Limb (tissue), 2 donors: ENCODE data around the gene SDHAF2.
"Not testable (repeated sequence)": the region's sequence is repeated elsewhere in the genome, so short reads cannot be mapped to it uniquely, and the experiment has no call there.

Experiments
- DNase-seq, 2 donors: peaks; one replicate each; pipeline ENCODE4 v3.0.0-alpha.2; 2016; ENCODE audit errors: extremely low spot score in 2 of 2

Gene SDHAF2

DNA sequence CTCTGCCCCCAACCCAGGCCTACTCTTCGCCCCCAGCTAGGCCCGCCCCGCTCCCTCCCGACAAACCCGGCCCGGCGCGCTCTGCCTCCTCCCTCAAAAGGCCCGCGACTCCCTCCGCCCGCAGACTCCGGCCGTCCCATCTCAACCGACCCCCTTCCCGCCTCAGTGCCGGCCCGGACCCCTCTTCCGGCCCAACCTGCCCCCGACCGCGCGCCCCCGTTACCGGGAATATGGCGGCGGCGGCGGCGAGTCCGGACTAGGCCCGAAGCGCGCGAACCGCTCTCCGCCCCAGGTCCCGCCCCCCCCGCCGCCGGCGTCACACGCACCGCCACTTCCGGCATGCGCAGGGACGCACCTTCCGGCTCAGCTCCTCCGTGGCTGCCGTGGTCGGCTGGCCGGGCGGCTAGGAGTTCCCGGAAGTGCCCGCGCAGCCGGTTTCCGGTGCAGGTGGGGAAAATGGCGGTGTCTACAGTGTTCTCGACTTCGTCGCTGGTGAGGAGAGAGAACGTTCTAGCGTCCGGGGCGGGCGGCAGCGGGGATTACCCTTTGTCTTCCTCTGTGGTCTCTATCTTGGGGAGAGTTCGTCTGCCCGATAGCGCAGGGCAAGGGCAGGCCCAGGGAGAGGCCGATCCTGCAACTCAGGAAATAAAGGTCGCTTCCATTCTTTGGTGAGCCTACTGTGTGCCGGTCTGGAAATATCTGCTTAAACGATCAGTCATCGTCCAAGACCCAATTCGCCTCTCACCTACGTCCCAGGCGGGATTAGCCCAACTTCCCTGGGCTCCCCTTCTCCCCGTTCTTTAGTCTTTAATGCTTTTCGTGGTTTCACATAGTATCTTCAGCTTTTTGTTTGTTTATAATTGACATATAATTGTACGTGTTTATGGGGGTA is at the start of gene SDHAF2, which contains the start of gene CPSF7:
Gene SDHAF2, plus strand, starts transcription at position 434 of the 892 bp plus-strand sequence. Its CDS starts 23 bp downstream, at position 457.
Gene CPSF7, minus strand, starts transcription at position 285 of the 892 bp plus-strand sequence. CDS start 740 bp downstream, outside the sequence.
- peak; percentile 94 to 99 for DNase-seq

DNA sequence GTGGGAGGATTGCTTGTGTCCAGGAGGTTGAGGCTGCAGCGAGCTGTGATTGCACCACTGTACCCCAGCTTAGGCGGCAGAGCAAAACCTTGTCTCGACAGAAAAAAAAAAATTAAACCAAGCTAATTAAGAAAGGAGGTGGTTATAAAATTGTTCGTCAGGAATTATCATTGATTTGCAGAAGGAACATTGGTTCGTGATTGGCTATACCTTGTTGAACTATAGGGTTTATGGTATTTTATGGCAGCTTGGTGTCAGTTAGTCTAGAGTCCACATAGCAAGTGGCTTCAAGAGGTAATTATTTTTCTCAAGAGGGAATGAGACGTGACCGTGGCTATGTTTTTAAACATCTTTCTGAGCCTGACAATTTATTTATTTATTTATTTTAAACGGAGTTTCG is 49.0 kb upstream of the SDHAF2 start:
- DNase-seq: no peak

DNA sequence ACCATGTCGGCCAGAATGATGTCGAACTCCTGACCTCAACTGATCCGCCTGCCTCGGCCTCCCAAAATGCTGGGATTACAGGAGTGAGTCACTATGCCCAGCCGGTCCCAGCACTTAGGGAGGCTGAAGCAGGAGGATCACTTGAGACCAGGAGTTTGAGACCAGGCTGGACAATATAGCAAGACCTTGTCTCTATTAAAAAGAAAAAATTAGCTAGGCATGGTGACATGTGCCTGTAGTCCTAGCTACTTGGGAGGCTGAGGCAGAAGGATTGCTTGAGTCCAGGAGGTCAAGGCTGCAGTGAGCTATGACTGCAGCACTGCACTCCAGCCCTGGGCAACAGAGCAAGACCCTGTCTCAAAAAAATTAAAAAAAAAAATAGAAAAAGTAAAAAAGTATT is 46.1 kb upstream of the SDHAF2 start:
- not testable (repeated sequence) for DNase-seq

DNA sequence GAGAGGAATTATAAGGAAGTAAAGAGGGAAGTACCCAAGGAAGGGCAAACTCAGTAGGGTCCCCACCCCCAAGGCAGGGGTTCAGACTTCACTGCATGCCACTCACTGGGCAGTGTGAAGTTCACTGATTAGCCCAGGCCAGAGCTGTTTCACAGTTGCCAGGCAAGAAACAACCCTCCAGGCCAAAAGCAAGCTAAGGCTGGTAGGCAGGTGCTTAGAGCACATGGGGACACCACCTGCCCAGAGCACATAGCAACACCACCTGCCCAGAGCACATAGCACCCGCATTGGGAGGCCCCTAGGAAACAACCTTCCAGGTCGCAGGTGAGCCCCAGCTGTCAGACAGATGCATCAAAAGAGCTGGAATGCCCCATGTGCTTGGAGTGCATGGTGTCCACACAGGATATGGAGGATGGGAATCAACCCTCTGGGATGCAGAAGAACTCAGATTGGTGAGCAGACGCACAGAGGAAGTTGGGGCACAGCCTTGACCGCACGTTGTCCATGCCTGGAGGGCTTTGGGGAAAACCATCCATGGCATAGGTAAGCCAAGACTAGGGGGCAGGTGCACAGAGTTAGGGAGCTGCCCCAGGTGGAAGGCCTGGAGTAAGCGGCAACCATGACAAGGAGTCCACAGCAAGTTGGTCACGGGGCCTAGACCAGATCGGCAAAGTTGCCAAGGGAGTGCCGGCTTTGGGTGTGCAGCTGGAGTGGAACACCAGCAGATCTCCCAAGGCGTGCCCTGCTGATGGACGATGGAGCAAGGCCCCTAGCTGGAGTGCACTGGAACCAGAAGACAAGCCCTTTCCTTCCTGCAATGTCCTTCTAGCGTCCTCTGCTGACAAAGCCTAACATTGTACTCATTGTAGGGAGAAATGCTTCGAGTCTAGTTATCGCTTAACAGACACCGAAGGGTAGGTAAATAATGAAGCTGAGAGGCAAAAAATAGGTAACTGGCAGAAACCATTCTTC is 45.4 kb upstream of the SDHAF2 start:
- DNase-seq: no peak

DNA sequence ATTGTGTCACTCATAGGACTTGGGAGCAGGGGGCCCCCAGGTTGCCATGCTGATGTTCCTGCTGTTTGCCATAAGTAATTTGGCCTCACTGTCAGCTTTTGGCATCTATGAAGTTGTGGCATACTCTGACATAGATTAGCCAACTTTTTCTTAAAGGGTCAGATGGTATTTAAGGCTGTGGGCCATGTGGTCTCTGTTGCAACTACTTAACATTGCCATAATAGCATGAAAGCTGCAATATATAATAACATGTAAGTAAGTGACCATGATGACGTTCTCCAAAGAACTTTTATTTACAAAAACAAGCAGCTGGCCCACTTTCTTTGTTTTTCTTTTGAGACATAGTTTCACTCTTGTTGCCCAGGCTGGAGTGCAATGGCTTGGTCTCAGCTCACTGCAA is 39.8 kb upstream of the SDHAF2 start:
- DNase-seq: no peak

DNA sequence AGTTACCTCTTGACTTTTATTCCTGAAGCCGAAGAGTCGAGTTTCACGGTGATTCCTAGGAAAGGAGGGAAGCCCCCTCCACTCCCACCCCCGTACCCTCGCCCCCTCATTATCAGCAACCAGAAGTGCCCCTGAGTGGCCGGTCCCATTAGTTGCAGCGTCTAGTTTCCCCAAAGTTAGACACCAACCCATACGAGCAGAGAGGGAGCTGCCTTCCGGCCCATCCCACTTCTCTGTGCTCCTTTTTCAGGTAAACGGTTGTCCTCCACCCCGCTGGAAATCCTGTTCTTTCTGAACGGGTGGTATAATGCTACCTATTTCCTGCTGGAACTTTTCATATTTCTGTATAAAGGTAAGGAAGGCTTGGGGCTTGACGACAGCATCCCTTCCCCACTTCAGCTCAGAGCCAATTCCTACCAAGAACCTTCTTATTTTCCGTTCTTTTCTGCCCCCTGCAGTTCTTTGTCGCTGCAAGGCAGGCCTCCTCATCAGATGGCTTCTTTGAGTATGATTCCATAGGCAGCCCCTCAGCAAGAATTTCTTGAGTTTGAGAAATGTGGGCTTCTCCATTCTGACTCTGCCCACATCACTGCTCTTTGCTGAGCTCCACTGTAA is 36.8 kb upstream of the SDHAF2 start:
- DNase-seq: no peak

DNA sequence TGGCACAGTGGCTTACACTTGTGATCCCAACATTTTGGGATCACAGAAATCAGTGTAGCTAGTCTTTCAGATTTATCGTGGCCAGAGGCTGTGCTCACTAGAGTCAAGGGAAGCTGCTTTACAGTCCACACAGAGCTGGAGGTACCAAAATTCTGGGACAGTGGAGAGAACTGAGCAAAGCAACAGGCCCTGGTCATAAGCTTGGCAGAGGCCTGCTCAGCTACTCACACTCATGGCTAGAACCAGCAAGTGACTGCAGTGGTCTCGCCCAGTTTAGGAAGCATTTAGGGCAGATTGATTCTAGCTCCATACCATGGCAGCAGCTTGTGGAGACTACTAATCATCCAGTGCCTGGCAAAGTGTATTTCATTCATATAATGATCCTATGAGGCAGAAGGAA is 28.8 kb upstream of the SDHAF2 start:
- no peak for DNase-seq

DNA sequence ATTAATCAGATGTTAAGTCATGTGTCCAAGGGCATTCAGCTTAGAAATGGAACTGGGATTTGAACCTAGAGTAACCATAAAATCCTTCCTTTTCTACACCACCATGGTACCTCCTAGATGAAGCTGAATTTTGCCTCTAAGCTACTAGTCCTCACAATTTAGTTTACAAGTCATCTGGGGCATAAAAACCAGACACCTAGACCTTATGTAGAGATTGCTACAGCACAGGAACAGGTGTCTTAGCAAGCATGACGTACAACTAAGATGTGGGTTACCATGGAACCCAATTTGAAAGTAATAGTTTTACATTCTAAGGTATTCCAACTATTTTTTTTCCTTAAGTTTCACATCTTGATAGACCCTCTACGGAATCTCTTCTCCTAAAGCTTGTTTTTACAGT is 28.4 kb upstream of the SDHAF2 start:
- no peak for DNase-seq

DNA sequence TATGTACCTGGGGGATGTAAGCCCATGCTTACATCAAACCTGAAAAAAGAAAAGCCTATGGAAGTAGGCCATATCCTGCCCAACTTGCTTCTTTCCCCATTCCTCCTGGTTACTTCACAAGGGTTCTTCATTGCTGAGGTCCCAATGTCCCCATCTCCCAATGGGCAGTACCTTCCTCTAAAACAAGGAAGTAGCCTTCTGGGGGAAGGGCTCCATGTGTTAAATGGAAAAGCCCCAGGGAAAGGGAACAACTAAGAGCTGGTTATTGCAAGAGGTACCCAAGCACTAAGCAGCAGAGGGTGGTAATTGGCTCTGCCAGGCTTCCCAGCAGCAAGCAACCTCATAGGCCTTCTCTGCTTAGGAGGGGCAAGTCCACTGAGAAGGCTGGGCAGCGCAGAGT is 26.3 kb upstream of the SDHAF2 start:
- no peak for DNase-seq

DNA sequence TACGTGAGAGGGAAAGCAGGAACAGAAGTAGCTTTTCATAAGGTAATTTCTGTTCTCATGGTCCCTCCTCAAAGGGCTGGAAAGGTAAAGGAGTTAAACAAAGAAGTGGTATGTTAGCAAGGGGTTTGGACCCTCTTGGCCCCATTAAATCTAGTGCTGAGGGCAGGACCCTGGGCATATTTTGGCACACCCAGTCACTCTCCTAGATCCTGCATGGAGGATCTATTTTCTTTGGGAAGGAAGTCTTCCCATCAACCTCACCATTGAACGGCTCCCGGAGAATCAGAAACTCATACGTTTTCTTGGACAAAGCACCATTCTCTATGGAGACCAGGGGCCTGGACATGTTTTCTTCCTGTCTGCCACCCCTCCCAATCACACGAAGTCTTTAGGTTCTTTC is 25.8 kb upstream of the SDHAF2 start:
- DNase-seq: no peak

DNA sequence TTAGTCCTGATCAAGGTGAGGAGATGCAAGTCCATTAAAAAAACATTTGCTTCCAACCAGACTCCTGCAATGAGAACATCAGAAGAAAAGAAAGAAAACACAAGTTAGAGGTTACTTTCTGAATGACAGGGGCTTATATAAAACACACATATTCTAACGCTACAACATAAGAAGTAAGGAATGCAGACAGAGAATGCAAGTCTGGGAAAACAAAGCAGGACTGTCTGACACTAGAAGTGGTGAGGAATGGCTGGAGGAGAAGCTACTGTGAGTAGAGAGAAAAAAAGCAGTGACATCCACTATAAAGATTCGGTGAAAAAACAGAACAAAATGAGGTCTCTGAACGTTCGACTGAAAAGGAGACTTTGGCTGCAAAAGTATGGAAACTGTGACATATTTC is 25.3 kb upstream of the SDHAF2 start:
- no peak for DNase-seq

DNA sequence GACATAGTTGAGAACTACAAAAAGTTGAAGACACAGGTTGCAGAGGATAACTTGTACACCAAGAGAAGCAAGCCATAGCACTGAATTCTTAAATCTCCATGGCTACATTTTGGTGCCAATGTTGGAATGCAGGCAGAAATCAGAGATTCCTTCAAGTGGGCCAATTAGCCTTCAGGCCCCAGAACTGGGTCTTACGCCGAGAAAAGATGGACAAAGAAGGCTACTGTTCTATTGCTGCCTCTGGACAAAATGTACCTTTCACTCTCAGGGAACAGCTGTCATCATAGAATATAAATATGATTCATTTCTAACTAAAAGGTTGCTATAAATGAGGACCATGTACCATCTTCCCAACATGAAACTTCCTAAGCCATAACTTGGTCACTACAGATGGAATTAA is 23.9 kb upstream of the SDHAF2 start:
- no peak for DNase-seq

DNA sequence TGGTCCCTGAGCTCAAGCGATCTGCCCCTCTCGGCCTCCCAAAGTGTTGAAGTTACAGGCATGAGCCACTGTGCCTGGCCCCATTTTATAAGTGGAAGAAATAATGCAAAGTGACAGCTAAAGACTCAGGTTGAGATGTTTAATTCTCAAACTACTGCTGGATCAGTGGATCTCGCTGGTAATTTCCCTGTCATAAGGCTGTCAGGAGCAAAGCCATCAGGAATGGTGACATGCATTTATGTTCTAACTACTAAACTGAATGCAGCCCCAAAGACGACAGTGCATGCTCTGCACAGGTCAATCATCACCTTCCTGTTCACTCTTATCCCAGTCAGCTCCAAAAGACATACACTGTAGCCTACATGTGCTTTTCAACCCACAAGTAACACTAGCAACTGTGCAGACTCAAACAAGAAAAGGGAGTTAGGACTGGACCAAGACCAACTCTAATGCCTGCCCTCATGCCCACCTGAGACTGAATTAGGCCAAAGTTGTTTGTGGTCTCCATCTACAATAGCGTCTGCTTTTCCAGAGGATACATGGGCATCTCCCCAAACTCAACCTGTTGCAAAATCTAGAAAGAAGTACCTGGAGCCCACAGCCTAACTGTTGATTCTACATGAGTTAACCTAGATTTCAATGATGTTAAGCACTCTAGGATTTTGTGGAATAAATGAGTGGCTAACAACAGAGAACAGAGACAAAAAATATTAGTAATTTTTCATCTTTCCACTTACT is 22.8 kb upstream of the SDHAF2 start:
- no peak for DNase-seq

DNA sequence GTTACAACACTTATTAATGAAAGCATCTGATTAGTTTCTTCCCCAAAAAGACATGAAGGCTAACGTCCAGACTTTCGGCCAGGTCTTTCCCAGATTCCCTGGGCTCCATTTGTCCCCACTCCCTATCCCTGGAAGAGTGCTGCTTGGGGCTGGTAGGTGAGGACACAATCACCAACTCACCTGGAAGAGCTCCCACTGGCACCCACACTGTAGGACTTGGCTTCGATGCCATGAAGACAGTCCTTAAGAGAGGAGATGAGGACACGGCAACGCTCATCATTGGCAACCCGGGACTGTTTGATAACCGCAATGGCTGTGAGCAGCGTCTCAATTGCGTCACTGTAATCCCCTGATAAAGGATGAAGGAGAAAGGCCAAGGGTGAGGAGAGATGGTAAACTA is 18.3 kb upstream of the SDHAF2 start:
- DNase-seq: no peak

DNA sequence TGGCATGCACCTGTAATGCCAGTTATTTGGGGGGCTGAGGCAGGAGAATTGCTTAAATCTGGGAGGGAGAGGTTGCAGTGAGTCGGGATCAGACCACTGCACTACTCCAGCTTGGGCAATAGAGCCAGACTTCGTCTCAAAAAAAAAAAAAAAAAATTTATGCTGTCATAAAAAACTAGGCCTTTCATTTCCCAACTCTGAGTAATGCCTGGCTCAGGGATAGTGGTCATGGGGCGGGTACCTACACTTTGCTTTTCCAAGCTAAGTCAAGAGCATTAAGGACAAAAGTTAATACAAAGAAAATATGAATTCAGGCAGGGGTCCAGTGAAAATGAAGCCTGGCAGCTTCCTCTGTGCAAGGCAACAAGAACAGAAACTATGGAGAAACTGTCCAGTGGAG is 16.4 kb upstream of the SDHAF2 start:
- DNase-seq: no peak

DNA sequence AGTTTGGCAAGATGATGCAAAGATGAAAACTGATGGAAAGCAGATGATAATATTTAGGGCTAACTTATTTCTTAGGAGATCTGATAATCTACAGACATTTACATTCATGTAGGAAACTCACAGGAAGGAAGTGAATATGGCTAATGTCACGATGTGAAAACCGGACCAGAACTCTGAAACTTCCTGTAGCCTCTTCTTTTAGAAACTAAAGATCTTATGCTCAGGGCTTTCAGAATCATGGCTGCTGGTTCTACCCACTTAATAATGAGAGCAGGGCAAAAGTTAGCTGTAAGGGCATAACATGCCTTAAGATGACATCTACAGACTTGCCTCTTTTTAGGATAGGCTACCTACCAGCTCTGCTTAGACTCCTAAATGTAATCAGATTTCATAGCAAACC is 15.4 kb upstream of the SDHAF2 start:
- DNase-seq: no peak

DNA sequence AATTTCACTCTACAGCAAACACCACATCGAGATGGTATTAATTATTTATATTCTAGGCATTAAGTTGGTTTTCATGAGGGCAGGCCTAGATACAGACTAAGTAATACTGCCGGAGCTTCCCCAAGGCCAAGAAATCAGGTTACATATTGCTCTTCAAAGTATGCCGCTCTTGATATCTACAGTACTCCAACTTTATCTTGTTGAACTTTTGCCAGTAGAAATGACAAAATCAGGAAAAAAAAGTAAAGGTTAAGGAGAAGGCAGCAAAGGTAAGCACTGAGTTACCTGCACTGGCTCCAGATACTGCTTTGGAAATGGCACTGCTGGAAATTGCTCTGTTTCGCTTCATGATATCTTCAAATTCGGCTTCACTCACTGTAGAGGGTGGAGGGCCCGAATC is 14.5 kb upstream of the SDHAF2 start:
- DNase-seq: no peak

DNA sequence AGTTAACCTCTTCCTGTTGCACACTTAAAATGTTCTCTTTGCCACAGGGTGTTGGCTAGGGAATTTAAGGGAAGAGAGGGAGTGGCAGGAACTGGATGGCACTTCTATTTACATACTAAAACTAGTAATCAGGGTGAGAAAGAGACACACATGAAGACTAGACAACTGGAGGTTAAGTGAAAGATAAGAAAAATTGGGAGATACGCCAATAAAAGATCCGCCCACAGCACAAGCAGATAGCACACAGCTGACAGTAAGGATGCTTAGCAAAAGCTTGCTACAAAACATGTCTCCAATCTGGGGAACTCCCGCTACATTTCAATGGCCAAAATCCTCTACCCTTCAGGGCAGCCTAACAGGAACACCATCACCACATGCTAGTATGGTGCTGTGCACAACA is 13.0 kb upstream of the SDHAF2 start:
- no peak for DNase-seq

DNA sequence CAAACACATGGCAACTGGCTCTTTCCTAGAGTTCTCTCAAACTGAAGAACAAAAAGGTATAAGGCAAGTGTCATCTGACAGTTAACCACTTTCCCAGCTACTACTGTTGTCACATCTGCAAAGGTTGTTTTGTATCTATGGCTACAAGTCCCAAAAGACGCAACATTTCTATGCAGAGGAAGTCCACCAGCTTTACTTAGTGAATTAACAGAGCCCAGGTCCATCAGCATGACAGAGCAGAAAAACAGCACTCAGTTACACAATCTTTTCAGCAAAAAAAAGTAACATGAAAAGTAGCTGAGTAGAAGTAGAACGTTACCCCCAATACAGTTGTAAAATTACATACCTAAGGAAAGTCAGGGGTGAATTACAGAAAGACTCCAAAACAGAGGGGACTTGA is 12.3 kb upstream of the SDHAF2 start:
- no peak for DNase-seq

DNA sequence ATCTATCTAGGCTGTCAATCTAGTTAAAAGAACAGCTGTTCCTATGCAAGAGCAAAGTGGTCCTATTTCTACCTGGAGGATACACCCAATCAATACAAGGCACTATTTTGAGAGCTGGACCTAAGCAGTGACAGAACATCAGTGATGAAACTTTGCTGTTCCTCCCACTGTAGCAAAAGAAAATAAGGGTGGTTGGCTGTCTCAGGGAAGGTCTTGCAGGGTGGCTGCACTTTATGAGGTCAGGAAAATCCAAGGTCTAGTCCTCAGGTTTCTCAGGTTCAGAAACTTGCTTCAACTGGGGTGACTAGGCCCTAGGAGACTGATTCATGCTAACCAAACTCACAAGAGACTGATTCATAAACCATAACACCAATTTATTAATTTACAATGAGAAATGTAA is 11.8 kb upstream of the SDHAF2 start:
- no peak for DNase-seq

DNA sequence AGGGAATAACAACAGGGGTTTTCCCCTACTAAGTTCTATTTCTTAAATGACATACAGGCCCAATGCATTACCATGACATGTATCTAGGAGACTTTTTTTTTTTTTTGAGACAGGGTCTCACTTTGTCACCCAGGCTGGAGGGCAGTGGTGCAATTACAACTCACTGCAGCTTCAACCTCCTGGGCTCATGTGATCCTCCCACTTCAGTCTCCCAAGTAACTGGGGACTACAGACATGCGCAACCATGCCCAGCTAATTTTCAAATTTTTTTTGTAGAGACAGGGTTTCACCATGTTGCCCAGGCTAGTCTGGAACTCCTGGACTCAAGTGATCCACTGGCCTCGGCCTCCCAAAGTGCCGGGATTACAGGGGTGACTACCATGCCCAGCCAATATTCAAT is 7.7 kb upstream of the SDHAF2 start:
- no peak for DNase-seq
